OCI-LY1 (cell line): ENCODE measurements around the gene SLC23A2.

Experiments used
- EZH2 ChIP-seq: fragments of 200-600 bp; sonication (generic), shearing (Covaris generic); IDR thresholded peaks from 2 replicates; pipeline ENCODE4 v1.8.0; 2017; ENCODE audit warnings: borderline replicate concordance, mixed run types, mild to moderate bottlenecking, antibody characterized with exemption, low read length, moderate library complexity, mixed read lengths
- TF ChIP-seq, protein P1 (sequence below): fragments of 200-600 bp; sonication (generic), shearing (Covaris generic); IDR thresholded peaks from 2 replicates; pipeline ENCODE4 v1.5.1; 2017; ENCODE audit warnings: mild to moderate bottlenecking, antibody characterized with exemption, low read length, moderate library complexity, mixed read lengths

GRCh38 chr20:4862661-4863060 is 138.6 kb downstream of the SLC23A2 start:
- no peak for TF ChIP-seq EZH2
- TF ChIP-seq, protein P1, sequence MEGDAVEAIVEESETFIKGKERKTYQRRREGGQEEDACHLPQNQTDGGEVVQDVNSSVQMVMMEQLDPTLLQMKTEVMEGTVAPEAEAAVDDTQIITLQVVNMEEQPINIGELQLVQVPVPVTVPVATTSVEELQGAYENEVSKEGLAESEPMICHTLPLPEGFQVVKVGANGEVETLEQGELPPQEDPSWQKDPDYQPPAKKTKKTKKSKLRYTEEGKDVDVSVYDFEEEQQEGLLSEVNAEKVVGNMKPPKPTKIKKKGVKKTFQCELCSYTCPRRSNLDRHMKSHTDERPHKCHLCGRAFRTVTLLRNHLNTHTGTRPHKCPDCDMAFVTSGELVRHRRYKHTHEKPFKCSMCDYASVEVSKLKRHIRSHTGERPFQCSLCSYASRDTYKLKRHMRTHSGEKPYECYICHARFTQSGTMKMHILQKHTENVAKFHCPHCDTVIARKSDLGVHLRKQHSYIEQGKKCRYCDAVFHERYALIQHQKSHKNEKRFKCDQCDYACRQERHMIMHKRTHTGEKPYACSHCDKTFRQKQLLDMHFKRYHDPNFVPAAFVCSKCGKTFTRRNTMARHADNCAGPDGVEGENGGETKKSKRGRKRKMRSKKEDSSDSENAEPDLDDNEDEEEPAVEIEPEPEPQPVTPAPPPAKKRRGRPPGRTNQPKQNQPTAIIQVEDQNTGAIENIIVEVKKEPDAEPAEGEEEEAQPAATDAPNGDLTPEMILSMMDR = no peak
